Caco-2 (cell line): ENCODE measurements around the gene MS4A8. TPM values are rescaled to one million over a fixed set of nuclear protein-coding genes. Genes with fewer than 3 reads are reported as not detected.
"Not testable (repeated sequence)": the region's sequence is repeated elsewhere in the genome, so short reads cannot be mapped to it uniquely, and the experiment has no call there.

Source experiments
- BruUV-seq: library from RNA; stranded (reverse); fragments of 400-500 nt; replicated peaks from 2 replicates; lab custom pipeline; 2021; lab: Mats Ljungman, UMichigan
- CTCF ChIA-PET: fragments of 300-600 bp; sonication (Branson Sonifier 250); formaldehyde crosslinking; loops from one replicate; lab custom pipeline; 2022; ENCODE audit warnings: antibody characterized with exemption; lab: Charles Lee
- POLR2A ChIA-PET: fragments of 300-600 bp; sonication (Branson Sonifier 250); formaldehyde crosslinking; loops from one replicate; lab custom pipeline; 2022; ENCODE audit warnings: antibody characterized with exemption; lab: Charles Lee
- DNase-seq, 2 experiments: peaks; one replicate each; pipeline versions ENCODE4 v3.0.0 to v3.0.0-alpha.2; 2020 to 2022
- H3K27me3 ChIP-seq: replicated peaks from 2 replicates; pipeline ENCODE4 v1.6.0; 2011; ENCODE audit warnings: low read length; ENCODE audit not compliant: control insufficient read depth, insufficient read depth
- H3K36me3 ChIP-seq: 2 replicates; pipeline ENCODE4 v1.5.1; 2011; ENCODE audit warnings: low read length; ENCODE audit not compliant: control insufficient read depth, insufficient read depth
- H3K4me1 ChIP-seq: fragments of 250-450 bp; sonication (Bioruptor Pico); 2 replicates; pipeline ENCODE4 v1.5.1; 2020; ENCODE audit warnings: mild to moderate bottlenecking
- H3K4me3 ChIP-seq: 2 replicates; pipeline ENCODE4 v1.5.1; 2011; ENCODE audit warnings: low read depth, mild to moderate bottlenecking, control low read depth, low read length
- H3K9me3 ChIP-seq: fragments of 250-450 bp; sonication (Bioruptor Pico); 2 replicates; pipeline ENCODE4 v1.5.1; 2020; ENCODE audit warnings: mild to moderate bottlenecking, moderate library complexity
- H3K27ac Mint-ChIP-seq: one replicate; pipeline ENCODE4 v1.8.0; 2022; ENCODE audit warnings: mixed read lengths; ENCODE audit not compliant: unreplicated experiment
- H3K27me3 Mint-ChIP-seq: one replicate; pipeline ENCODE4 v1.8.0; 2022; ENCODE audit warnings: mixed read lengths; ENCODE audit not compliant: insufficient read depth, unreplicated experiment
- H3K36me3 Mint-ChIP-seq: one replicate; pipeline ENCODE4 v1.8.0; 2022; ENCODE audit warnings: mild to moderate bottlenecking, mixed read lengths; ENCODE audit not compliant: insufficient read depth, unreplicated experiment
- H3K4me1 Mint-ChIP-seq: one replicate; pipeline ENCODE4 v1.8.0; 2022; ENCODE audit warnings: low read depth, mixed read lengths; ENCODE audit not compliant: unreplicated experiment
- H3K4me3 Mint-ChIP-seq: one replicate; pipeline ENCODE4 v1.8.0; 2022; ENCODE audit warnings: mild to moderate bottlenecking, moderate library complexity, mixed read lengths; ENCODE audit not compliant: unreplicated experiment
- H3K9me3 Mint-ChIP-seq: one replicate; pipeline ENCODE4 v1.8.0; 2022; ENCODE audit warnings: mixed read lengths; ENCODE audit not compliant: unreplicated experiment
- CTCF ChIP-seq, 2 experiments: fragments of 200-600 bp in 1 of 2; IDR thresholded peaks; 1 replicate in 1 of 2; 2 replicates in 1 of 2; pipeline versions ENCODE4 v1.5.1 to v1.8.0; 2011 to 2022; ENCODE audit warnings: antibody characterized with exemption in 1 of 2, control low read depth in 1 of 2, inconsistent platforms in 1 of 2, low read depth in 1 of 2, low read length in 1 of 2, mild to moderate bottlenecking in 1 of 2, moderate library complexity in 1 of 2; ENCODE audit not compliant: insufficient read depth in 1 of 2, severe bottlenecking in 1 of 2, unreplicated experiment in 1 of 2
- intact Hi-C: fragments of 100-400 bp; cut with micrococcal nuclease; formaldehyde crosslinking; loops from one replicate; pipeline ENCODE4 v1.10.0; 2022; ENCODE audit not compliant: unreplicated experiment
- total RNA-seq: library from RNA; stranded (reverse); gene quantifications from 2 replicates; pipeline ENCODE4 v1.2.3, GENCODE V29; 2022

The MS4A8 gene
- total RNA-seq, 1 experiment from 2014 or later, result not detected

- CTCF ChIA-PET, result no interaction called here
- Mint-ChIP-seq H3K27me3 (peaks cover 6% of the 10 kb centered on the region), H3K4me3 (no peak overlapping the region), H3K27ac (no peak overlapping the region), H3K4me1 (no peaks in the 10 kb centered on the region), H3K36me3 (no peaks in the 10 kb centered on the region), H3K9me3 (peaks cover 35% of the 10 kb centered on the region)
- no peaks in the 10 kb centered on the region for H3K4me1 ChIP-seq
- DNase-seq, result no peak
- POLR2A ChIA-PET, result no interaction called here
- no peak for TF ChIP-seq CTCF (IDR thresholded peaks at IDR 0.05; ENCODE audit: insufficient read depth in 1 of 2, low read depth in 1 of 2, low read length in 1 of 2, severe bottlenecking in 1 of 2, unreplicated experiment in 1 of 2)
- H3K9me3 ChIP-seq, result peaks cover 28% of the 10 kb centered on the region
- H3K36me3 ChIP-seq, result no peaks in the 10 kb centered on the region
- H3K4me3 ChIP-seq, result no peak overlapping the region
- no peaks in the 10 kb centered on the region for H3K27me3 ChIP-seq
- no TSS peak for BruUV-seq
- intact Hi-C loops, result no loop called here
These were observed 27.2 kb upstream of the MS4A8 start for GRCh38 chr11:60672255-60672654.

GRCh38 chr11:60678231-60678630 lies 21.2 kb upstream of the MS4A8 start:
- H3K4me3 ChIP-seq, H3K36me3 Mint-ChIP-seq, intact Hi-C loops, H3K4me1 Mint-ChIP-seq, H3K27me3 ChIP-seq, H3K27me3 Mint-ChIP-seq, H3K4me1 ChIP-seq, BruUV-seq, DNase-seq, H3K36me3 ChIP-seq, H3K4me3 Mint-ChIP-seq, CTCF ChIA-PET, H3K27ac Mint-ChIP-seq, POLR2A ChIA-PET: not testable (repeated sequence)
- H3K9me3 Mint-ChIP-seq, result peaks cover 50% of the 10 kb centered on the region
- peaks cover 39% of the 10 kb centered on the region for H3K9me3 ChIP-seq

GRCh38 chr11:60679879-60680278 lies 19.5 kb upstream of the MS4A8 start:
- H3K9me3 Mint-ChIP-seq, result peaks cover 47% of the 10 kb centered on the region
- H3K27ac Mint-ChIP-seq, result no peak overlapping the region
- no peak for DNase-seq
- ChIA-PET POLR2A (no interaction called here), CTCF (no interaction called here)
- Histone ChIP-seq H3K27me3 (no peaks in the 10 kb centered on the region), H3K36me3 (no peaks in the 10 kb centered on the region), H3K4me3 (no peak overlapping the region), H3K9me3 (peaks cover 39% of the 10 kb centered on the region), H3K4me1 (no peaks in the 10 kb centered on the region)
- H3K4me1 Mint-ChIP-seq, result no peaks in the 10 kb centered on the region
- BruUV-seq, result no TSS peak
- H3K27me3 Mint-ChIP-seq, result no peaks in the 10 kb centered on the region
- intact Hi-C loops, result no loop called here
- H3K36me3 Mint-ChIP-seq, result no peaks in the 10 kb centered on the region
- TF ChIP-seq CTCF (IDR thresholded peaks at IDR 0.05; ENCODE audit: insufficient read depth in 1 of 2, low read depth in 1 of 2, low read length in 1 of 2, severe bottlenecking in 1 of 2, unreplicated experiment in 1 of 2), result no peak
- H3K4me3 Mint-ChIP-seq, result no peak overlapping the region
